Measurements from ENCODE around the gene KAT2B. TPM values are rescaled to one million over a fixed set of nuclear protein-coding genes. Genes with fewer than 3 reads are reported as not detected.

KAT2B gene
- total and polyA plus RNA-seq, 8 donors, result 8.2 to 21.6 (median 14.9) TPM

DNA sequence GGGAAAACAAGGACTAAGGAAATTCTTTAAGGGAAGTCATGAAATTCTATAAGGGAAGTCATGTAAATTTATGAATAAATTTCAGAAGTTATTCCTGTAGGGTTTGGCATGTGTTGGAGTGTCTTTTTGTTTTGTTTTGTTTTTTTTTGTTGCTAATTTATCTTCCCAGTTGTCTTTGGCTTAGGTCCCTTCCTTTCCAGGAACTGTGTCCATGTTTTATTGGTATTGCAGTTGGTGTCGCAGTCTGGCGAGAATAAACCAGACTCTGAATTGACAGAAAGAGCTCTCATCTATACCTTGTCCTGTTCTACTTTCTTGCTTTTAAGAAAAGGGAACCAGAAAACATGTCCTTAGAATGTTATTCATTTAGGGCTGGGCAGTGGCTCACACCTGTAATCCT lies 88.1 kb downstream of the KAT2B start:
- intact Hi-C loops (cut with DNase I), result no loop called here
- TF ChIP-seq CTCF (IDR thresholded peaks at IDR 0.05), result no peak
- ATAC-seq (no peak), FAIRE-seq (no peak), DNase-seq (no peak)
- Histone ChIP-seq H3K9me3 (no peaks in the 10 kb centered on the region), H3K27ac (no peak overlapping the region), H3K4me3 (no peak overlapping the region), H3K27me3 (no peaks in the 10 kb centered on the region), H3K36me3 (peaks cover 0 to 12% (median 0%) of the 10 kb centered on the region in 3 donors), H3K4me1 (no peaks in the 10 kb centered on the region)
- 80 to 91% methylated on average over 2 of the region's 2 CpGs for WGBS, 2 donors

DNA sequence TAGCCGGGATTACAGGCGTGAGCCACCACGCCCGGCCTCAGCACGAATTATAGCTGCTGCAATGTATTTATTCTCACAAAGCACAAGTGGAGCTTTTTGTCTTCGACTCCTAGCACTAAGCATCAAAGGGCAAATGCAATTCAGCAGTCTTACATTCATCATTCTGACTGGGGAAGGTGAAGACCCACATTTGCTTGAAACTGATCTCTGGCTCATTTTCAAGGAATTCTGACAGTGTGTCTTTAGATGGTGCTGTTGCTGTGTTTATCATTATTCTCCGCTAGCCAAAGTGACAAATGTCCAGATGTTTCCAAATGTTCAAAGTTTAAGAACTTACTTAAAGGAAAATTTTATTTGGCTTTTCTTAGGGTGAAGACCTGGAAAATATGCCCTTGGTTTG lies 89.9 kb downstream of the KAT2B start:
- Histone ChIP-seq H3K27ac (no peak overlapping the region), H3K27me3 (no peaks in the 10 kb centered on the region), H3K9me3 (no peaks in the 10 kb centered on the region), H3K4me1 (no peaks in the 10 kb centered on the region), H3K4me3 (no peak overlapping the region), H3K36me3 (peaks cover 0 to 12% (median 0%) of the 10 kb centered on the region in 3 donors)
- ATAC-seq (peak in 1 of 4 donors; percentile 44), DNase-seq (no peak), FAIRE-seq (no peak)
- 82% methylated on average over 7 of the region's 7 CpGs for WGBS, 2 donors
- intact Hi-C loops (cut with DNase I), result no loop called here
- TF ChIP-seq CTCF (IDR thresholded peaks at IDR 0.05), result no peak

GRCh38 chr3:20136231-20136630 lies 96.0 kb downstream of the KAT2B start:
- H3K4me1 ChIP-seq, result no peaks in the 10 kb centered on the region
- ATAC-seq, result no peak
- 75 to 76% methylated on average over 1 of the region's 1 CpG for WGBS, 2 donors
- TF ChIP-seq CTCF (IDR thresholded peaks at IDR 0.05), result no peak
- no peak overlapping the region for H3K27ac ChIP-seq
- intact Hi-C loops (cut with DNase I), result no loop called here
- no peaks in the 10 kb centered on the region for H3K27me3 ChIP-seq
- H3K9me3 ChIP-seq, result no peaks in the 10 kb centered on the region
- no peak overlapping the region for H3K4me3 ChIP-seq
- H3K36me3 ChIP-seq, result peaks cover 0 to 14% (median 0%) of the 10 kb centered on the region in 3 donors
- DNase-seq, result no peak
- FAIRE-seq, result no peak

DNA sequence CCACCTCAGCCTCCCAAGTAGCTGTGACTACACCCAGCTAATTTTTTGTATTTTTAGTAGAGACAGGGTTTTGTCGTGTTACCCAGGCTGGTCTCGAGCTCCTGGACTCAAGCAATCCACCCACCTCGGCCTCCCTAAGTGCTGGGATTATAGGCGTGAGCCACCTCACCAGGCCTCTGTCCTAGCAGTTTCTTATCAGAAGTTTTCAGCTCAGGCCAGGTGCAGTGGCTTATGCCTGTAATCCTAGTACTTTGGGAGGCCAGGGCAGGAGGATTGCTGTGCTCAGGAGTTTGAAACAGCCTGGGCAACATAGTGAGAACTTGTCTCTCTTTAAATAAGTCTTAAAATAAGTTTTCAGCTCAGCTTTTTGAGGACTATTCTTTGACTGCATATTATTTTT lies 97.4 kb downstream of the KAT2B start:
- FAIRE-seq, result no peak

More for the DNA sequence above, 97.4 kb downstream of the KAT2B start:
- no peak for ATAC-seq
- WGBS, 2 donors, result 88 to 91% methylated on average over 4 of the region's 4 CpGs
- H3K27me3 ChIP-seq, result no peaks in the 10 kb centered on the region
- no peak overlapping the region for H3K4me3 ChIP-seq
- no peak for TF ChIP-seq CTCF (IDR thresholded peaks at IDR 0.05)
- intact Hi-C loops (cut with DNase I), result no loop called here
- H3K36me3 ChIP-seq, result peaks cover 0 to 14% (median 0%) of the 10 kb centered on the region in 3 donors
- H3K4me1 ChIP-seq, result no peaks in the 10 kb centered on the region
- no peak for DNase-seq
- H3K9me3 ChIP-seq, result no peaks in the 10 kb centered on the region
- H3K27ac ChIP-seq, result no peak overlapping the region
